Upper lobe of right lung (tissue), 1 donor: ENCODE results near the gene PLAAT4. TPM values are rescaled to one million over a fixed set of nuclear protein-coding genes. Genes with fewer than 3 reads are reported as not detected.

Experiments
- ATAC-seq: fragments of 200-7000 bp; cut with Tn5 transposase; one replicate; pipeline ENCODE4 v1.9.1; 2020; ENCODE audit warnings: mild to moderate bottlenecking, moderate library complexity
- DNase-seq: peaks from one replicate; pipeline ENCODE4 v3.0.0-alpha.2; 2020
- H3K27ac ChIP-seq: fragments of 200-600 bp; one replicate; pipeline ENCODE4 v1.8.0; 2022
- H3K27me3 ChIP-seq: fragments of 200-600 bp; one replicate; pipeline ENCODE4 v1.8.0; 2022; ENCODE audit warnings: mild to moderate bottlenecking
- H3K36me3 ChIP-seq: fragments of 200-600 bp; one replicate; pipeline ENCODE4 v1.8.0; 2022
- H3K4me1 ChIP-seq: fragments of 200-600 bp; one replicate; pipeline ENCODE4 v1.8.0; 2022
- H3K4me3 ChIP-seq: fragments of 200-600 bp; one replicate; pipeline ENCODE4 v1.8.0; 2022; ENCODE audit warnings: mild to moderate bottlenecking
- H3K9me3 ChIP-seq: fragments of 200-600 bp; one replicate; pipeline ENCODE4 v1.8.0; 2022
- intact Hi-C: fragments of 100-400 bp; cut with DNase I; formaldehyde crosslinking; loops from one replicate; pipeline ENCODE4 v1.11.0; 2022
- total RNA-seq: library from RNA; stranded (reverse); fragmentation: NEBNext Ultra II Directional; extraction: Animal tissue kit (Norgen Biotek cat#: 25700); gene quantifications from one replicate; pipeline ENCODE4 v1.2.1, GENCODE V29; 2021
- TF ChIP-seq, protein P1 (sequence below): fragments of 200-600 bp; IDR thresholded peaks from one replicate; pipeline ENCODE4 v1.8.0; 2022; ENCODE audit warnings: antibody characterized with exemption
- donor health status: DM: no; HTN: yes; CAD: no; lungs with severe emphysema.

Gene PLAAT4
- total RNA-seq, 1 donor from 2014 or later = 185 TPM

DNA sequence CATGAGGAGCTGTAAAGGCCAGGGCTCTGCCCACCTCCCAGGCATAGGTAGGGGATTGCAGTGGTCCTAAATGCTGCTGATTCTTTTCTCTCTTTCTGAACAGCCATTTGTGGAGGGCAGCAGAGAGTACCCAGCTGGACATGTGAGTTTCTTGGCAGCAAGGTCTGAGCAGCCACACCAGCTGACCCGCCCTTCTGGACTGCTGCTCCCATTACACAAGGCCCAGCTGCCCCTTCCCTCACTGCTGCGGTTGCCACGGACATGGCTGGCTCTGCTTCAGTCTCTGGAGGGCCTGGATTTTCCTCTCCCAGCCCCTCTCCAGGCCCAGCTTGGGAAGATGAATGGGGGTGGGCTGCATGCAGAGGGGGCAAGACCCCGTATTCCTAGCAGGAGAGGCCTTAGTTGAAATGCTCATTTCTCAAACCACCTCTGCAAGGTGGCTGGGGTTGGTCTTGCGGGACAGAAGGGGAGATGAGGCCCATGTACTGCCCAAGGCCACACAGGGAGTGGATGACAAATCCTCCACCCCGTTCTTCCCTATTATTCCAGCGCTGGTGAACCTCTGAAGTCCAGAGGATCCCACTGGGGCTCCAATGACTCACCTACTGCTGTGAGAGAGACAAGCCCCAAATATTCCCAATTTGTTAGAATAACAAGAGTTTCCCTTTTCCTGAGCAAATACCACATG, 26.1 kb upstream of the PLAAT4 start:
- TF ChIP-seq, protein P1, sequence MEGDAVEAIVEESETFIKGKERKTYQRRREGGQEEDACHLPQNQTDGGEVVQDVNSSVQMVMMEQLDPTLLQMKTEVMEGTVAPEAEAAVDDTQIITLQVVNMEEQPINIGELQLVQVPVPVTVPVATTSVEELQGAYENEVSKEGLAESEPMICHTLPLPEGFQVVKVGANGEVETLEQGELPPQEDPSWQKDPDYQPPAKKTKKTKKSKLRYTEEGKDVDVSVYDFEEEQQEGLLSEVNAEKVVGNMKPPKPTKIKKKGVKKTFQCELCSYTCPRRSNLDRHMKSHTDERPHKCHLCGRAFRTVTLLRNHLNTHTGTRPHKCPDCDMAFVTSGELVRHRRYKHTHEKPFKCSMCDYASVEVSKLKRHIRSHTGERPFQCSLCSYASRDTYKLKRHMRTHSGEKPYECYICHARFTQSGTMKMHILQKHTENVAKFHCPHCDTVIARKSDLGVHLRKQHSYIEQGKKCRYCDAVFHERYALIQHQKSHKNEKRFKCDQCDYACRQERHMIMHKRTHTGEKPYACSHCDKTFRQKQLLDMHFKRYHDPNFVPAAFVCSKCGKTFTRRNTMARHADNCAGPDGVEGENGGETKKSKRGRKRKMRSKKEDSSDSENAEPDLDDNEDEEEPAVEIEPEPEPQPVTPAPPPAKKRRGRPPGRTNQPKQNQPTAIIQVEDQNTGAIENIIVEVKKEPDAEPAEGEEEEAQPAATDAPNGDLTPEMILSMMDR = no peak
- DNase-seq (peak; percentile 75), ATAC-seq (peak; percentile 74)
- H3K36me3 ChIP-seq = no peaks in the 10 kb centered on the region
- H3K27me3 ChIP-seq = no peaks in the 10 kb centered on the region
- no peak overlapping the region for H3K27ac ChIP-seq
- intact Hi-C loops = no loop called here
- H3K9me3 ChIP-seq = no peaks in the 10 kb centered on the region
- H3K4me1 ChIP-seq = peaks cover 12% of the 10 kb centered on the region
- H3K4me3 ChIP-seq = no peak overlapping the region

DNA sequence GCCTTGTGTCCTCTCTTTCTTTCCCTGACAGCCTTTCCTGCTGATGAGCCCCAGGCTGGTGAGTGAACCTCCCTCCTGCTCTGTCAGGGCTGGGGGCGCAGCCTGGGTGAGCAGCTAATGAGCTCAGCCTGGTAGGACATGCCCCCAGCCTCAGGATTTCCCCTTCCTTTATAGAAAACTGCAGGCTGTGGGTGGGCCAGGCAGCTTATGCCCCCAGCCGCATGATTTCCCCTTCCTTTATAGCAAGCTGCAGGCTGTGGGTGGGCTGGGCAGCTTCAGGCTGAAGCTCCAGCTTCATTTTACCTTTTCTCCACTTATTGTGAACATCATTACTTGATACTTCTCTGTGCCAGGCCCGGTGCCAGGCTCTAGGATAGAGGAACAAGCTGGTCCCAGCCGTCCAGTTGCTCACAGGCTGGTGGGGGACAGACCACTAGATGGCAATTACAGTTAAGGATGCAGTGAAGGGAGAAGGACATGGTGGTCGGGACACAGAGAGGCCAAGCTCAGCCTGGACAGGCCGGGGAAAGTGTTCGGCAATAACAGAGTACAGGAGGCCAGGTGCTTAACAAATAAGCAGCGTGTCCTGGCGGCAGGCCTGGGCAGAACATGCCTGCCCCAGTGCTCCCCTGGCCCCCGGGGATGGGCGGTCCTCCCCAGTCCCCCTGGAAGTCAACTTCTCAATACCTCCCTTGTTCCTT, 25.4 kb upstream of the PLAAT4 start:
- Histone ChIP-seq H3K4me3 (no peak overlapping the region), H3K4me1 (peaks cover 8% of the 10 kb centered on the region), H3K27ac (no peak overlapping the region), H3K27me3 (no peaks in the 10 kb centered on the region), H3K9me3 (no peaks in the 10 kb centered on the region), H3K36me3 (no peaks in the 10 kb centered on the region)
- ATAC-seq (no peak), DNase-seq (no peak)
- intact Hi-C loops = no loop called here
- TF ChIP-seq, protein P1 = no peak

GRCh38 chr11:63512816-63513215, 23.8 kb upstream of the PLAAT4 start:
- no peaks in the 10 kb centered on the region for H3K27me3 ChIP-seq
- TF ChIP-seq, protein P1 = no peak
- intact Hi-C loops = no loop called here
- H3K36me3 ChIP-seq = no peaks in the 10 kb centered on the region
- no peak overlapping the region for H3K4me3 ChIP-seq
- ATAC-seq = no peak
- peaks cover 3% of the 10 kb centered on the region for H3K4me1 ChIP-seq
- no peak for DNase-seq
- no peaks in the 10 kb centered on the region for H3K9me3 ChIP-seq
- no peak overlapping the region for H3K27ac ChIP-seq

GRCh38 chr11:63516109-63516508, 20.5 kb upstream of the PLAAT4 start:
- H3K36me3 ChIP-seq = no peaks in the 10 kb centered on the region
- ATAC-seq (no peak), DNase-seq (no peak)
- no peaks in the 10 kb centered on the region for H3K4me1 ChIP-seq
- intact Hi-C loops = no loop called here
- TF ChIP-seq, protein P1 = no peak
- H3K9me3 ChIP-seq = no peaks in the 10 kb centered on the region
- H3K27me3 ChIP-seq = no peaks in the 10 kb centered on the region
- no peak overlapping the region for H3K4me3 ChIP-seq
- no peak overlapping the region for H3K27ac ChIP-seq

GRCh38 chr11:63517156-63517555, 19.5 kb upstream of the PLAAT4 start:
- intact Hi-C loops = no loop called here
- H3K36me3 ChIP-seq = no peaks in the 10 kb centered on the region
- H3K27me3 ChIP-seq = no peaks in the 10 kb centered on the region
- TF ChIP-seq, protein P1 = no peak
- no peak for ATAC-seq
- no peak overlapping the region for H3K4me3 ChIP-seq
- no peaks in the 10 kb centered on the region for H3K9me3 ChIP-seq
- H3K27ac ChIP-seq = no peak overlapping the region
- no peaks in the 10 kb centered on the region for H3K4me1 ChIP-seq
- DNase-seq = no peak
